CD1c-positive myeloid dendritic cell (primary cell): ENCODE results near the gene AP4M1.
A peak's percentile ranks its signal among the peaks of the same experiment; 100 is the strongest.
"Not testable (repeated sequence)": the region's sequence is repeated elsewhere in the genome, so short reads cannot be mapped to it uniquely, and the experiment has no call there.

Experiments used
- DNase-seq: peaks from one replicate; pipeline ENCODE4 v3.0.0-alpha.2; 2016; ENCODE audit errors: extremely low spot score

The AP4M1 gene

DNA sequence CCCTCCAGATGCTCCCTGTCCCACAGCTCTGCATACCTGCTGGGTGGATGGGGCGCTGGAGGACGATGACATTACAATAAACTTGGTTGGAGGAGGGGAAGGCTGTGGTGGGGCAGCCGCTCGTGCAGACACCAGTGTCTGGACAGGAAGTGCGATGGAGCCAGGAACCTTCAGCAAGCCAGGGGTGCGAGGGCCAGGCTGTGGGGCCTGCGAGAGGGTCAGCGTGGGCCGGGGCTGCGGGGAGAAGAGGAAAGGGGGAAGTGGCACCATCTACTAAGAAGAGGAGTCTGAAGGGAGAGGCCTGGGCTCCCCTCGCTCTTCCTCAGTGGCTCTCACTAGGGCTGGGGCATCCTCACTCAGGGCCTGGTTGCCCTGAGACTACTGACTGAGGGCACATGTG is 6.4 kb downstream of the AP4M1 start:
- DNase-seq = no peak

DNA sequence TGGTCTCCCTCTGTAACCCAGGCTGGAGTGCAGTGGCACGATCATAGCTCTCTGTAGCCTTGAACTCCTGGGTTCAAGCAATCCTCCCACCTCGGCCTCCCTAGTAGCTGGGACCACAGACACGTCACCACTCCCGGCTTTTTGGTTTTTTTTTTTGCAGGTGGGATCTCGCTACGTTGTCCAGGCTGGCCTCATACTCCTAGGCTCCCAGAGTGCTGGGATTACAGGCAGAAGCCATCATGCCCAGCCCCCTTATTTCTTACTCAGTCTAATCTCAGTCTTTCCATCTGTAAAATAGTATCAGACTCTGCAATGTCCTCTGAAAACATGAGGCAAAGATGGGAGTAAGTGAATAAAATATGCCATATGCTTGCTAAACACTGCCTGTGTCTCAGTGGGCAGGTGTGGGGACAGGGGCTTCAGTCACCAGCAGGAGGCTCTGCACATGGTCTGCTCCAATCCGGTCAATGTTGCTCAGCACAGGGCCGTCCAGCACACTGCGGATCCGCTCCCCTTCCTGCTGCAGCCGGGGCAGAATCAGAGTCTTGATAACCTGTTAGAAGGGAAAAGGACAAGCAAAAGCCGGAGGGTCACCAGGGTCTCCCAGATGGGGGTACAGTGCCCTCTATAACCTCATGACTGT is 8.2 kb downstream of the AP4M1 start:
- DNase-seq = no peak

DNA sequence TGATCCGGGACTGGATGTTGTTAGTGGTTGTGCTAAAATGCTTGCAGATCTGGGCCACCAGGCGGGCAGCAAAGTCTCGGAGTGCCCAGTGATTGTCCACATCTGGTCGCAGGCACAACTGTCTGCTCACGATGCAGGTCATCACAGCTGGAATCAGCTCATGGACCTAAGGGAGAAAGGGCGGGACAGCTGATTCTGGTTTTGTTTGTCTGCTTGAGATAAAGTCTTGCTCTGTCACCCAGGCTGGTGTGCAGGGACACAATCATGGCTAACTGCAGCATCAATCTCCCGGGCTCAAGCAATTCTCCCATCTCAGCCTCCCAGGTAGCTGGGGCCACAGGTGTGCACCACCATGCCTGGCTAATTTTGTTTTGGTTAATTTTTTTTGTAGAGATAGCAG is 9.7 kb downstream of the AP4M1 start:
- DNase-seq = no peak

DNA sequence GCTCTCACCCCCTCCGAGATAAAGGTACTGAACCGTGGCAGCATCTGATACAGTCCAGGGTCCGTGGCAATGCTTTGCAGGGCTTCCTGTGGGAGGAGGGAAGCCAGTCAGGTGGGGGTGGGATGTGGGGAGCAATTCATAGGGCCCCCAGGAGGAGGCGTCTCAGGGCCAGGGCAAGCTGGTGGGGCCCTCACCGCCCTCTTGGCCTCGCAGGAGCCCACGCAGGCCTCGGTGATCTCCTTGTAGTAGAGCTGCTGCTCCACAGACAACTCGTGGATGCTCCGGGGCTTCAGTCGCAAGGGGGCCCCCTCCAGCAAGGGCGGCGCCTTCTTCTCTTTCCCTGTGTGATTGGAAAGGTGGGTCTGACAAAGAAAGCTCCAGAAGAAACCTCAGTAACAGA is 10.5 kb downstream of the AP4M1 start:
- DNase-seq = no peak

DNA sequence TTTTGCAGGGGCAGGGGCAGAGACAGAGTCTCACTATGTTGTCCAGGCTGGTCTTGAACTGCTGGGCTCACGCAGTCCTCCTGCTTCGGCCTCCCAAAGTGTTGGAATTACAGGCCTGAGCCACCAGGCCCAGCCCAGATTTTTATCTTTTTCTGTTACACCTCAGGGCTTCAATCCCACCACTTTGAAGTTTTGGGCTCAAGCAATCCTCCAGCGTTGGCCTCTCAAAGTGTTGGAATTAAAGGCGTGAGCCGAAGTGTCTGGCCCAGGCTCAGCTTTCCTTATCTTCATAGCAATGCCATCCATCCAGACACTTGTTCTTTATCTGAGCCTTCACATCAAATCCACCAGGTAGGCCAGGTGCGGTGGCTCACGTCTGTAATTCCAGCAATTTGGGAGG is 13.6 kb downstream of the AP4M1 start:
- no peak for DNase-seq

DNA sequence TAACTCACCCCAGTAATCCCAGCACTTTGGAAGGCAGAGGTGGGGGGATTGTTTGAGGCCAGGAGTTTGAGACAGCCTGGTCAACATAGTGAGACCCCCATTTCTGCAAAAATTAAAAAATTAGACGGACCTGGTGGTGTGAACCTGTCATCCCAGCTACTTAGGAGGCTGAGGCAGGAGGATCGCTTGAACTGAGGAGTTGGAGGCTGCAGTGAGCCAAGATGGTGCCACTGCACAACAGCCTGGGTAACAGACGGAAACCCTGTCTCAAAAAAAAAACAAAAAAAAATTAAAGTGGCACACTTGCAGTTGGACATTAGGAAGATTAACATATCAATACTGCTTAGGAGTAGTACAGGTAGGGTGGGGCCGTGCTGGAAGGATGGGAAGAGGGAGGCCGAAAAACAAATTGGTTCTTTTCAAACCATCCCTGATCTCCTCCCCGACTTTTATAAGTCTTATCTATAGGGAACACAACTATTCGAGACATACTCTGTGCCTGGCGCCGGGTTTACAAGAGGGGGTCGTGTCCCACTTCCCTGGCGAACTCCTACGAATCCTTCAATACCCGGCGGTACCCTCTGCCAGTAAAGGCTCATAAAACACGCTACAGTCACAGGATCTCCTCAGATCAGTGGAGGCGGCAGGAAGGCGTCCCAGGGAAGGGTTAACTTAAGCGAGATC is 17.1 kb downstream of the AP4M1 start:
- DNase-seq = no peak

DNA sequence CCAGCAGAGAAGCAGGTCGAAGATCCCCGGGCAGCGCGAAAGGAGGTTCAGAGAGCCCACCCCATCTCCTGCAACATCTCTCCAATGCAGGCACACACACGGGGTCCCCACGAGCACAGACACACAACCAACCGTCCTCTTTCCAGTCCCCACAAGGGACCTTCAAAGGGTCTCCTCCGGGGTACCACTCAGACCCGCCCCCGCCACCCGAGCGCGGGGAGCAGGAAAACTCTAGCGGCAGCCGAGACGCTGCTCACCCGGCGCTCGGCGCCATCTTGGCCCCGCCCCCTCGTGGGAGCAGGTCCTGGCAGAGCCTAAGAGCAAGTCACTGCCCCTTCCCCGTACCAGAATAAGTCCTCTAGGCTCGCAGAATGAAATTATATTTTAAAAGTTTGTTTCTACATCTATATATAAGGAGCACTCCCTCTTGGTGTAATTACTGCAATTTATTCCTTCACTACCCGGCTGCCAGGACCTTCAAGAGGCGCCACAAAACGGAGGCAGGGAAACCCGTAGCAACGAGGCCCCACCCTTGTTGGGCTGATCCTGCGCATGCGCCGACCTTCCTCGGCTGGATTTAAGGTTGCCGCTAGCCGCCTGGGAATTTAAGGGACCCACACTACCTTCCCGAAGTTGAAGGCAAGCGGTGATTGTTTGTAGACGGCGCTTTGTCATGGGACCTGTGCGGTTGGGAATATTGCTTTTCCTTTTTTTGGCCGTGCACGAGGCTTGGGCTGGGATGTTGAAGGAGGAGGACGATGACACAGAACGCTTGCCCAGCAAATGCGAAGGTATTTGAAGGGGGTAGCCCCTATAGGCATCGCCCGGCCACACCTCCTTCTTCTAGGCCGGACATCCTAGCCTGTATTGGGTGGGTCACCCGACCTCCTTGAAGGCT is 17.9 kb downstream of the AP4M1 start, which contains the start of the genes CNPY4 and TAF6:
CNPY4 (plus strand) TSS at position 563 of the 898 bp plus-strand sequence; CDS start at position 674, 111 bp downstream.
TAF6 (minus strand) TSS at position 287 of the 898 bp plus-strand sequence. CDS start 5,149 bp downstream, outside the sequence.
- DNase-seq = peak; percentile 97

DNA sequence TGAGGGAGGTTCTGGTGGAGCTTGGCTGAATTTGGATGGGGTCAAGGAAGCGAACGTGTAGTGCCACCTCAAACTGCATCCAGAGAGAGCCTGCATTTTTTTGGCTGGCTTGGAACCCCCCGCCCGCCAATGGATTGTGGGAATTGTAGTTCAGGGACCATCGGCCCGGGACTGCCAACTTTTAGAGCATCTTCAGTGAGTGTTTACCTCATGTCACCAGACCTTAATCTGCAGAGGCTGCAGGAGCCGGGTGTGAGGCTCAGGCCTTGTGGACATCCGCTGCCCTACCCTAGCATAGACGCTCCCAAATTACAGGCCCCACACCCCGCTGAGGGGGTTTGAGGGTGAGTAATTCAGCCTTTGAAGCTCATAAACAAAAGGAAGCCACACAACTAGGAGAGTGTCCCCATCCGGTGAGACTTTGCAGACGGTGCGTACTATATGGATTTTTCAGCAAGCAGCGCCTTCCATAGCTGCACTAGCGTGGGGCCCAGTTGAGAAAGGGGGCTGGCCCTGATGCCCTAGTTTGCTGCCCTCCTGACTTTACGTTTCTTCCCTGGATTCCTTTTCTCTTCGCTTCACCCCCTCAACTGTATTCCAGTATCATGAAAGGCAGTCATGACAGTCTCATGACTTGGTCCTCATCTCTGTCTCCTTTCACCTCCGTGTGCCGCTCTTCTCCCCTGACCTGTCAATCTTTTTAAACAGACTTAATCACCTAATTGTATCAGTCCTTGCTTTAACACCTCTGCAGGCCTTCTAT is 18.7 kb downstream of the AP4M1 start:
- peak; percentile 50 for DNase-seq

DNA sequence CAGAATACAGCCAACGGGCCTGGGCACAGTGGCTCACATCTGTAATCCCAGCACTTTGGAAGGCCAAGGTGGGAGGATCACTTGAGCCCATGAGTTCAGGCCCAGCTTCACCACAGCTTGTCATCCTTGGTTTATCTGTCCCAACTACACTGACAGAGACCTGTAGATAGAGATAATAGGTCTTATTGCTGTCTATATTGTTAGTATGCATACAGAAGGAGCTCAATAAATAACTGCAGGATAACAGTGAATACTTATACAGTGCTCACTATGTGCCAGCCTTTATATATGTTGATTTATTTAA is 19.2 kb downstream of the AP4M1 start:
- DNase-seq = no peak

DNA sequence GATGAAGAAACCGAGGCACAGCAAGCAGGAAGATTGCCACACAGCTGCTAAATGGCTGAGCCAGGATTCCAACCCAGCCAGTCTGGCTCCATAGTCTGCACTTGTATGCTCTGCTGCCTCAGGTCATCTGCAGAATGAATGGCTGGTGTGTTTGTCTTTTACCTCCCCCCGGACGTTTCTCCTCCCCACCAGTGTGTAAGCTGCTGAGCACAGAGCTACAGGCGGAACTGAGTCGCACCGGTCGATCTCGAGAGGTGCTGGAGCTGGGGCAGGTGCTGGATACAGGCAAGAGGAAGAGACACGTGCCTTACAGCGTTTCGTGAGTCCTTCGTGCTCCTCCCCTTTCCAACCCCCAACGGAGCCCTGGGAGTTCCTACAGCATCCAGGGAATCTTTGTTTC is 20.6 kb downstream of the AP4M1 start:
- DNase-seq = no peak

DNA sequence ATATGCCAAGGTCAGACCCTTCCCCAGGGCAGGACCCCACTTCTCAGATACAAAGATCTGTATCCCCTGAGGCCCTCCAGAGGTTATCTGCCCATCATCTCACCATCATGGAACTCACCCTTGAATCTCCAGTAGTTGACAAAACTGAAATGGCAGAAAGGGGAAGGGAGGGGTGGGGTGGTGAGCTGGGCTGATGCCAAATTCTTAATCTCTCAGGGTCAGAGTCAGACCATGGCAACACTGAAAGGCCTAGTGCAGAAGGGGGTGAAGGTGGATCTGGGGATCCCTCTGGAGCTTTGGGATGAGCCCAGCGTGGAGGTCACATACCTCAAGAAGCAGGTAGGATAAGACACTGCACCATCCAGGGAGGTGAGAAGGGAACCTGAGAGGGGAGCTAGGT is 21.1 kb downstream of the AP4M1 start:
- no peak for DNase-seq

DNA sequence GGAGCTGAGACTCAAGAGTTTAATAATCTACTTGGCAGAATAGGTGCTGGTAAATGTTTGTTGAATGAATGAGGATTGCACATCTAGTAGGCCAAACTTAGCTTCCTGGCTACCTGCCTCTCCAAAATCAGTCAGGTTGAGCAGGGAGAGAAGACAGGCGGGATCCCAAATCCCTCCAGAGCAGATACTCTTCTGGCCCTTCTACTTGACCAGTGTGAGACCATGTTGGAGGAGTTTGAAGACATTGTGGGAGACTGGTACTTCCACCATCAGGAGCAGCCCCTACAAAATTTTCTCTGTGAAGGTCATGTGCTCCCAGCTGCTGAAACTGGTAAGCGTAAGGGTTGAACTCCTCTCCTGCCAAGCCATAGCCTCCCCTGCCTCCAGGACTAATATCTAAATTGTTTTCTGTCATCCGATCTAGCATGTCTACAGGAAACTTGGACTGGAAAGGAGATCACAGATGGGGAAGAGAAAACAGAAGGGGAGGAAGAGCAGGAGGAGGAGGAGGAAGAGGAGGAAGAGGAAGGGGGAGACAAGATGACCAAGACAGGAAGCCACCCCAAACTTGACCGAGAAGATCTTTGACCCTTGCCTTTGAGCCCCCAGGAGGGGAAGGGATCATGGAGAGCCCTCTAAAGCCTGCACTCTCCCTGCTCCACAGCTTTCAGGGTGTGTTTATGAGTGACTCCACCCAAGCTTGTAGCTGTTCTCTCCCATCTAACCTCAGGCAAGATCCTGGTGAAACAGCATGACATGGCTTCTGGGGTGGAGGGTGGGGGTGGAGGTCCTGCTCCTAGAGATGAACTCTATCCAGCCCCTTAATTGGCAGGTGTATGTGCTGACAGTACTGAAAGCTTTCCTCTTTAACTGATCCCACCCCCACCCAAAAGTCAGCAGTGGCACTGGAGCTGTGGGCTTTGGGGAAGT is 23.1 kb downstream of the AP4M1 start:
- DNase-seq = no peak

DNA sequence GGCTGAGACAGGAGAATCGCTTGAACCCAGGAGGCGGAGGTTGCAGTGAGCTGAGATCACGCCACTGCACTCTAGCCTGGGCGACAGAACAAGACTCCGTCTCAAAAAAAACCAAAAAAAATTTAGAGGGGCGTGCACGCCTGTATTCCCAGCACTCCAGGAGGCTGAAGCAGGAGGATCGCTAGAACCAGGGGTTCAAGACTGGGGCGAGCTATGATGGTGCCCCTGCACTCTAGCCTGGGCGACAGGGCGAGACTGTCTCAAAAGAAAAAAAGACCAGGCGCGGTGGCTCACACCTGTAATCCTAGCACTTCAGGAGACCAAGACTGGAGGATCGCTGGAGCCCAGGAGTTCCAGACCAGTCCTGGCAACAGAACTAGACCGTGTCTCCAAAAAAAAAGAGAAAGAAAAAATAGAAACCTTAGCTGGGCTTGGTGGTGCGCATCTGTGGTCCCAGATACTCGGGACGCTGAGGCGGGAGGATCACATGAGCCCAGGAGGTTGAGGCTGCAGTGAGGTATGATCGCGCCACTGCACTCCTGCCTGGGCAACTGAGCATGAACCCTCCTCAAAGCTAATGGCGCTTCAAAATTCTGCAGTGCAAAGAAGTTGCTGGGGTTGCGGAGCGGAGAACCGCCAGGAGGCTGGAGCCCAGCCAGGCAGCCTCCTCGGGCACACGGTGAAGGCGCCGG is 24.9 kb downstream of the AP4M1 start:
- no peak for DNase-seq

DNA sequence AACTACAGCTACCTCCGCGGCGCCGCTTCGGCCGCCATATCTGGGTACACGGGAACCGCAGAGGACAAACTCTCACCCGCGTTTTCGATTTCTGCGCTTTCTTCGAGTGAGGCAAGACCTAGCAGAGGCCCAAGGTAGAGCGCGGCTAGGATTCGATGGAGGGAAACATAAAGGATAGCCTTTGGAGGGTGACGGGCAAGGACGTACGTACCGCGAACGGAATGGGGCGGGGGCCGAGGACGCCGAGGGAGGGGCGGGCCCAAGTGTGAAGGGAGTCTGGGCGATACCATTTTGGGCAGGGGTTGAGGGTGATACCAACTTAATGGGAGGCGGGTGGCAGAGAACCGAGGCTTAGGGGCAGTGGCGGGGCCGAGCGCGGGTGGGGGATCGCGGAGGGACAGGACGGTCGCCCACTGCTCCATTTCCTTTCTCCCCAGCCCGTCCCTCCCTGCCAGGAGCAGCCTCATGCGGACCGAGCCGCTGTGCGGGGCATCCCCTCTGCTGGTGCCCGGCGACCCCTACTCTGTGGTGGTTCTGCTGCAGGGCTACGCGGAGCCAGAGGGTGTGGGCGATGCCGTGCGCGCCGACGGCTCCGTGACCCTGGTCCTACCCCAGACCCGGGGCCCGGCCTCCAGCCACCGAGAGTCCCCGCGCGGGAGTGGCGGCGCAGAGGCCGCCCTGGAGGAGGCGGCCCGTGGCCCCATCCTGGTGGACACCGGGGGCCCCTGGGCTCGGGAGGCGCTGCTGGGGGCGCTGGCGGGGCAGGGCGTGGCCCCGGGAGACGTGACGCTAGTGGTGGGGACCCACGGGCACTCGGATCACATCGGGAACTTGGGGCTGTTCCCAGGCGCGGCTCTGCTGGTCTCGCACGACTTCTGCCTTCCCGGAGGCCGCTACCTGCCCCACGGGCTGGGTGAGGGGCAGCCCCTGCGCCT is 25.8 kb downstream of the AP4M1 start, which contains the start of gene MBLAC1:
MBLAC1 (plus strand) TSS at position 37 of the 935 bp plus-strand sequence; CDS start at position 466, 429 bp downstream.
- peak; percentile 94 for DNase-seq

DNA sequence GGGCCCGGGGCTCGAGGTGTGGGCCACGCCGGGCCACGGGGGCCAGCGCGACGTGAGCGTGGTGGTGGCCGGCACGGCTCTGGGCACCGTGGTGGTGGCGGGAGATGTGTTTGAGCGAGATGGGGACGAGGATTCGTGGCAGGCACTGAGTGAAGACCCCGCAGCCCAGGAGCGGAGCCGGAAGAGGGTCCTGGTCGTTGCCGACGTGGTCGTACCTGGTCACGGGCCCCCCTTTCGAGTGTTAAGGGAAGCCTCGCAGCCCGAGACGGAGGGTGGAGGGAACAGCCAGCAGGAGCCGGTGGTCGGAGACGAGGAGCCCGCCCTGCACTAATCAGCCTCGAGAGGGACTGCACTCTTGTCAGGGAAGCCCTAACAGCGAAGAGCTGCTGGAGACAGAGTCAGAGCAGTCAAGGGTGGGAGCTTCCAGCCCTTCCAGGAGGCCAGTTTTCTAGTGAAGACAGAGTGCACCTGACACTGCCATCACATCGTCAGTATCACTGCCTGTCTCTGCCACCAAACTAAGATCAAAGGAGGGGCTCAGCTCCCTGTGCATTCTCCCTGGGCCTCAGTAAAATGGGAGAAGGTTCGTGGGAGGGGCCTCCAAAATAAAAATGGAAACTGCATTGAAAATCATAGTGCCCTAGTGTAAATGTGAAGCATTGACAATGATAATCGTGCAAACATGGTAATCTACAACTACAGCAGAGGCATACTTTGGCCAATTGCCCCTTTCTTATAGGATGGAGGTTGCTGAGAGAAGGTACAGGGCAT is 26.6 kb downstream of the AP4M1 start:
- DNase-seq = no peak

DNA sequence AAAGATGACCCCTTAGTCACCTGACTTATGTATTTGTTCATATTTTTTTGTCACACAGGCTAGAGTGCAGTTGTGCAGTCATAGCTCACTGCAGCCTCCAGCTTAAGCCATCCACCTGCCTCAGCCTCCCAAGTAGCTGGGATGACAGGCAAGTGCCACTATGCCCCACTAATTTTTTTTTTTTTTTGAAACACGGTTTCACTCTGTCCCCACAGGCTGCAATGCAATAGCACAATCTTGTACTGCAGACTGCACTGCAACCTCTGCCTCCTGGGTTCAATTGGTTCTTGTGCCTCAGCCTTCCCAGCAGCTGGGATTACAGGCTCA is 27.2 kb downstream of the AP4M1 start:
- DNase-seq = no peak

DNA sequence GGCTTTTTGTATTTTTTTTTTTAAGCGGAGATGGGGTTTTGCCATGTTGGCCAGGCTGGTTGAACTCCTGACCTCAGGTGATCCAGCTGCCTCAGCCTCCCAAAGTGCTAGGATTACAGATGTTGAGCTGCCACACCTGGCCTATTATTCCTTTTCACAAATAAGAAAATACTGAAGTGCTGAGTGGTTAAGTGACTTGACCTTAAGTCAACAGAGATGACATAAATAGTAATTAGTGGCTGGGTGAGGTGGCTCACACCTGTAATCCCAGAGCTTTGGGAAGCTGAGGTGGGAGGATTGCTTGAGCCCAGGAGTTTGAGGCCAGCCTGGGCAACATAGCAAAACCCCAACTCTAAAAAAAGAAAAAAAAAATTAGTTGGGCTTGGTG is 28.8 kb downstream of the AP4M1 start:
- not testable (repeated sequence) for DNase-seq
